ACC112 (cell line): Measurements from ENCODE around the gene SECISBP2L.
A peak's percentile ranks its signal among the peaks of the same experiment; 100 is the strongest.

ENCODE experiments used
- H2AFZ ChIP-seq: fragments of 200-600 bp; sonication (generic); one replicate; pipeline ENCODE4 v1.6.0; 2017; ENCODE audit warnings: antibody characterized with exemption, low read length; ENCODE audit not compliant: unreplicated experiment
- H3K27ac ChIP-seq: fragments of 200-600 bp; sonication (generic); 2 replicates; pipeline ENCODE4 v1.5.1; 2014; ENCODE audit warnings: low read depth, mild to moderate bottlenecking, antibody characterized with exemption, low read length, moderate library complexity
- H3K27me3 ChIP-seq: fragments of 200-600 bp; sonication (generic); 2 replicates; pipeline ENCODE4 v1.6.1; 2014; ENCODE audit warnings: mild to moderate bottlenecking, antibody characterized with exemption, low read length, moderate library complexity, mixed read lengths; ENCODE audit not compliant: insufficient read depth
- H3K36me3 ChIP-seq: fragments of 200-600 bp; sonication (generic); 2 replicates; pipeline ENCODE4 v1.6.1; 2016; ENCODE audit warnings: mild to moderate bottlenecking, antibody characterized with exemption, low read length, moderate library complexity, mixed read lengths; ENCODE audit not compliant: insufficient read depth
- H3K4me1 ChIP-seq: fragments of 200-600 bp; sonication (generic); one replicate; pipeline ENCODE4 v1.6.1; 2016; ENCODE audit warnings: low read length, mixed read lengths; ENCODE audit not compliant: insufficient read depth, unreplicated experiment, control insufficient read depth
- H3K4me3 ChIP-seq: fragments of 200-600 bp; sonication (generic); 2 replicates; pipeline ENCODE4 v1.5.1; 2014; ENCODE audit warnings: mild to moderate bottlenecking, low read depth, low read length
- H3K79me2 ChIP-seq: fragments of 200-600 bp; sonication (generic); one replicate; pipeline ENCODE4 v1.6.0; 2016; ENCODE audit warnings: low read length; ENCODE audit not compliant: control insufficient read depth, unreplicated experiment, insufficient read depth

SECISBP2L gene

GRCh38 chr15:48939648-48940047 lies 106.6 kb downstream of the SECISBP2L start:
- H3K27ac ChIP-seq = peak overlapping the region; percentile 79
- no peaks in the 10 kb centered on the region for H3K79me2 ChIP-seq
- H3K36me3 ChIP-seq = no peaks in the 10 kb centered on the region
- 0 out of 2 replicates have a peak overlapping the region, but pooled peaks have one; percentile 9 for H3K4me3 ChIP-seq
- no peak overlapping the region for H2AFZ ChIP-seq
- peaks cover 26% of the 10 kb centered on the region for H3K4me1 ChIP-seq
- H3K27me3 ChIP-seq = no peaks in the 10 kb centered on the region
